ENCODE measurements around the gene C19orf33.
"Not testable (repeated sequence)": the region's sequence is repeated elsewhere in the genome, so short reads cannot be mapped to it uniquely, and the experiment has no call there.

Gene C19orf33

GRCh38 chr19:38303517-38304351 is at the start of gene C19orf33:
Gene C19orf33 (plus strand): TSS chr19:38304251. CDS start chr19:38304262, 11 bp downstream.
- DNase-seq (ENCODE audit: extremely low read depth in 1 of 2, low read depth in 1 of 2) = no peak

DNA sequence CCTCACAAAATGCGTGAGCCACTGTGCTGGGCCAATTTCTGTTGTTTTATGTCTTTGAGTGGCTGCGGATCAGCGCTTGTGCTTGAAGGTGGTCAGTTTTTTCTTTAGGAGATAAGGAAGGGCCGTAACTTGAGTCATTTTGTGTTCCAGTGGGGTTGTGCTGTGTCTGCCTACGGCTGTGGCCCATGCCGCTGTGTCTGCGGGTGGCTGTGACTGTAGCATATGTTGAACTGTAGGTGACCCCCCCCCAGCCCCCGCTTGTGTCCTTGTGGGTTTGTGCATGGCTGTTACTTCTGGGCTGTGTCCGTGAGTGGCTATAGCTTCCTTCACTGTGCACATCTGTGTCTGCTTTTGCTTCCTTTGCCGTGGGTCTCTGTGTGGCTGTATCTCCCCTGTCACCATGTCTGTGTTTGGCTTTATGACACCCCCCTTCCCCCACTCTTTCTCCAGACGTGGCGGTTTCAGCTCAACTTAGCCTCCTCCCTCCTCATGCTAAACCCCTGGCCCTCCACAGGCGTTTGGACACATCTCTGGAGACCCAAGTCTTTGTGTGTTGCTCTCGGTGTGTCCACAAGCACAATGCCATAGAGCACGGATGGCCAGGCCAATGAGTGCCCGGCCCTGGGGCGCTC is 48.6 kb upstream of the C19orf33 start:
- no peak for DNase-seq (ENCODE audit: extremely low read depth in 1 of 2, low read depth in 1 of 2)

GRCh38 chr19:38261942-38262341 is 42.1 kb upstream of the C19orf33 start:
- not testable (repeated sequence) for DNase-seq (ENCODE audit: extremely low read depth in 1 of 2, low read depth in 1 of 2)

DNA sequence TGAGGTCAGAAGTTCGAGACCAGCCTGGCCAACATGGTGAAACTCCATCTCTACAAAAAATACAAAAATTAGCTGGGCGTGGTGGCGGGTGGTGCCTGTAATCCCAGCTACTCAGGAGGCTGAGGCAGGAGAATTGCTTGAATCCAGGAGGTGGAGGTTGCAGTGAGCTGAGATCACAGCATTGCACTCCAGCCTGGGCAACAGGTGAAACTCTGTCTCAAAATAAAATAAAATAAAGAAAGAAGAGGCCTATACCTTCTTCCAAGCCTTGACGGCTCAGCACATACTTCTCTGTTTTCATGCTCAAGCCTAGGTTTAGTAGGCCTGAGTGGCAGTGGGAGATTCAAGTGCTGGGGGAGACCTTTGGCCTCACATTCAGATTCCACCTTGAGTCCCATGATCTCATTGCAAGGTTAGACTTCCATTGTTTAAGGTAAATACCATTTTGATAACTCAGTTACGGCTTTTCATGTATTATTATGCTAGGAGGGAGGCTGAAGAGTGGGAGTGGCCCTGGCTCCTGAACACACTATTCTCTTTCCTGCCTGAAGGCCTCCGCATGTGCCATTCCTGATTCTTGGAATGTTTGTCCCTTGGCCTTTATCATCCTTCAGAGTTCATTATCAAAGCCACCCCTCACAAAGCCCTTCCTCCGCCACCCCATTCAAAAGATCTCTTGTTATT is 41.3 kb upstream of the C19orf33 start:
- DNase-seq (ENCODE audit: extremely low read depth in 1 of 2, low read depth in 1 of 2) = no peak

DNA sequence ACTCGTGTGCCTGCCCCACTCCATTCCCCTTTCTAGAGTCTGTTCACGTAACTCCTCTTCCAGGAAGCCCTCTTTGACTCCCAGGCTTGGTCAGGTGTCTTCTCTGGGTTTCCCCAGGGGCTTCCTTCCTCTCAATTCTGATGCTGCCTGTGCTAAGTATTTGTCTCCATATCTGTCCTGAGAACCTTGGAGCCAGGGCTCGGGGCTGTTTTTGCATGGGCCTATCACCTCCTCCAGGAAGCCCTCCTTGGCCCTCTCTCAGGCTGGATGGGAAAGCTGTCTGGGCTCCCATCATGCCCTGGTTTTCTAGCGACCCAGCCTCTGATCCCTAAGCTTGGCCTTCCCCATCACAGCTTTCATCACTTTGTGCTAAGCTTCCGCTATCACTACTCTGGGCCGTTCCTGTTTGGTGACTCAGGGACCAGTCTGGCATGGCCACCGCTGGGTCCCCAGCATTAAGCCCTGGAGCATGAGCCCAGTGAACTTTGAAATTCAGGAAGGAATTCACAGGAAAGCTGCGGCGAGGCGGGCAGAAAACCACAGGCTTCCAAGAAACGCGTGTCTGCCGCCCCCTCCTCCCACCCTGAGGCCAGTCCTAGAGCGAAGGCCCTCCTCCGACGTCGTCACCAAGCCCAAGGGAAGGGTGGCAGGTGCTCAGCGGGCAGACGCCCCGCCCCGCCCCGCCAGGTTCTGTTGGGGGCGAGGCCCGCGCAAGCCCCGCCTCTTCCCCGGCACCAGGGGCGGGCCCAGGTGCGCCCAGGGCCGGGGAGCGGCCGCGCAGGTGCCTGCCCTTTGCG is 40.2 kb upstream of the C19orf33 start:
- peak; percentile 39 to 81 for DNase-seq (ENCODE audit: extremely low read depth in 1 of 2, low read depth in 1 of 2)

- peak in 1 of 2 donors; percentile 29 for DNase-seq (ENCODE audit: extremely low read depth in 1 of 2, low read depth in 1 of 2)
Observed at GRCh38 chr19:38264486-38265212, 39.4 kb upstream of the C19orf33 start, which contains the start of gene SPINT2. Gene SPINT2 (plus strand): TSS chr19:38264573. CDS start chr19:38264893, 320 bp downstream.

DNA sequence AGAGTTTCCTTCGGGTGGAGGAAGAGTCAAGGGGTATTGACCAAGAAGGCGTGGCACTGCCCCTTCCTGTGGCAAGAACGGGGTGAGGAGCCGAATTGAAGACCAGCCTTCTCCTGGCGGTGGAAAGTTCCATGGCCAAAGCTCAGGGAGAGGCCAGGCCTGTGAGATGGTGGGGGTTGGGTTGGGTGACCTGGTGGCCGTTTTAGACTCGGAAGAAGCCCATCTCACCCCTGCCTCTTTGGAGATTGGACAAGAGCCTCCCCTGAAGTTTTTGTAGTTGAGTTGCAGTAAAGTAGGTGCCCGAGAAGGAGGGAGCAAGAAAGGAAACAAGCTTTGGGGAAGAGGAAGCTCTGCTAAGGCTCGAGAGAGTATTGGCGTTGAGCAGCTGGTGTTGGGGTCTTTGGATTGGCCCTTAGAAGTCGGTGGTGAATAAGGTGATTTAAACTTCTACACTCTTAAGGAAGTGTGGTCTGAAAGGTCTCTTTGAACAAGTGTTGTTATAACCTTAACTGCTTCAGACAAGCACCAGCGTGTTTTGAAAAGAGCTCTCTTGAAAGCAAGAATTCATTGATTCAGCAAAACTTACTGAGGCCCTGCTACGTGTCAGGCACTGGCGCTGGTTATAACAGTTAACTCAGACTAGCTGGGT is 38.7 kb upstream of the C19orf33 start:
- DNase-seq (ENCODE audit: extremely low read depth in 1 of 2, low read depth in 1 of 2) = no peak

DNA sequence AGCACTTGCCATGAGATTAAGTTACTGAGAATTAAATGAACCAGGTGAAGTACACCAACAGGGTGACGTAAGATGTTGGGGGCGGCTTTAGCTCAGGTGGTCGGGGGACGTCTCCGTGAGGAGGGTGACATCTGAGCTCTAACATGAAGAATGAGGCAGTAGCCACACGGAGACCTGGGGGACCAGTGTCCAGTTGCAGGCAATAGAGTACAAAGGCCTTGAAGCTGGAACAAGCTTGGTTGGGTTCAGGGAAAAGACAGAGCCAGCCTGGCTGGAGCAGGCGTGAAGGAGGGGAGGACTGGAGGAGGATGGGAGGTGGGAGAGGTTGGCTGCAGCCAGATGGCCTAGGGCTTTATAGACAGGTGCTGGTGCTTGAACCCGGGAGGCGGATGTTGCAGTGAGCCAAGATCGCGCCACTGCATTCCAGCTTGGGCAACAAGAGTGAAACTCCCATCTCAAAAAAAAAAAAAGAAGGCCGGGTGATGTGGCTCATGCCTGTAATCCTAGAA is 38.1 kb upstream of the C19orf33 start:
- no peak for DNase-seq (ENCODE audit: extremely low read depth in 1 of 2, low read depth in 1 of 2)

DNA sequence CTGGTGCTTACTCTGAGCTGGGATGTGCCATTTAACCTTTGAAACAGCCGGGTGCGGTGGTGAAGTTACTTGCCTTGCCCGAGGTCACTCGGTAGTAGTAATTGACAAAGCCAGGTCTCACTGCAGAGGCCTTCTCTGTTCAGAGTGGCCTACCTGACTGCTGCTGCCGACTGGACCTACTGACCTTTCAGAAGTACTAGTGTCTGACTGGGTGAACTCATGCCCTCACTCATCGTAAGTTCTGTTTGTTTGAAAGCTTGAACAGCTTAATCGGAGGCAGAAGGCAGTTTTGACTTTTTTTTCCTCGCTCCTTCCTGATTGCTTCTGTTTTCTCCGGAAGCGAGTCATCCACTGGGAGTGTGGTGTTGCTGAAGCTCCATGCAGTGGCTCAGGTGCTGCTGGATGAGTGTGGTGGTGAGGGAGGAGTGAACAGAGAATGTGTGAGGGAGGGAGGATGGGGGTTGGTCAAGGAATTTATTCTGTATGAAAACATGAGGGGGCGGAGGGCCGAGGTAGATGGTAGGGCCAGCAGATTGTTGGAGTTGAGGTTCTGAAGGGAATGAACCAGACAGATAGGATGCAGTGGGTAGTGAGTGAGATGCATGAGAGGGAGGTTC is 37.0 kb upstream of the C19orf33 start:
- DNase-seq (ENCODE audit: extremely low read depth in 1 of 2, low read depth in 1 of 2) = no peak

GRCh38 chr19:38267761-38268483 is 36.1 kb upstream of the C19orf33 start:
- DNase-seq (ENCODE audit: extremely low read depth in 1 of 2, low read depth in 1 of 2) = no peak

- DNase-seq (ENCODE audit: extremely low read depth in 1 of 2, low read depth in 1 of 2) = no peak
Observed at GRCh38 chr19:38268539-38268938, 35.5 kb upstream of the C19orf33 start.

DNA sequence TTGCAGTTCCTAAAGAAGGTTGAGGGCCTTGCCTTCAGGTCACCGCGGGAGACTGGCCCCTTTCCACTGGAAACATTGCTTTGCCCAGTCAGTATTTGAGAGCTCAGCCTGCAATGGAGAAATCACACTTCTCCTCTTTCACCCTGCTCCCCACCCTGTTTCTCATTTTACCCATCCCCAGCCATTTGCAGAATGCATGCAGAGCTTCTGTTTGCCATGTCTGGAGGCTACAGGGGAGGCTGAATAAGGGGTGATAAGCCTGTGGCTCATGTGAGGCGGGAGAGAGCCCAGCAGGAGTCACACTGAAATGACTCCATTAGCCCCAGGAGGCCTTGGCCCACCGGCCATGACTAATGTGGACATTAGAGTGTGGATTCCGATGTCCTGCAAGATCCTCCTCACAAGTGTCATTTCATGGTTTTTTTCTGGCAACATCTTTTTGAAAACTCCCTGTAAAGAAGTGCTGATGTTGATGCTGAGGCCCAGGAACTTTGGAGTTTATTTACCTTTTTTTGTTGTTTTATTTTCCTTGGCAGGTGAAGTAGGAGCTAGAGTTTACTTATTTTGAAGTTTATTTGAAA is 33.4 kb upstream of the C19orf33 start:
- no peak for DNase-seq (ENCODE audit: extremely low read depth in 1 of 2, low read depth in 1 of 2)

DNA sequence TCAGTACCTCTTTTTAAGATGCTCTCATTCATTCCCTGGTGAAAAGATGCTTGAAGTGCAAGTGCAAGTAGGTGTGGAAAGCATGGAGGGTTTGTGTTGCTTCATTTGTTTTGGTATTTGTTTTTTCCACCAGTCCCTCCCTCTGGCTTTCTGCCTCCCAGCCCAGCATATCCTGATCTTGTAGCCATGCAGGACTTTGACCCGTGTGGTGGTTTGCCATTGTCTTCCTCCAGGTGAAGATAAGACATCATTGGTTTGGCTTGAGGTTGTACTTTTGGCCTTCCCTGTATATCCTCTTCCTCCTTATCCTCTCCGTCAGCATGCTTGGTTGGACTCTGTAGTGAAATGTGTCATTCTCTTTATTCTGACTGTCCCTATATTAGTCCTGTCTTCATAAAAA is 30.6 kb upstream of the C19orf33 start:
- DNase-seq (ENCODE audit: extremely low read depth in 1 of 2, low read depth in 1 of 2) = no peak

DNA sequence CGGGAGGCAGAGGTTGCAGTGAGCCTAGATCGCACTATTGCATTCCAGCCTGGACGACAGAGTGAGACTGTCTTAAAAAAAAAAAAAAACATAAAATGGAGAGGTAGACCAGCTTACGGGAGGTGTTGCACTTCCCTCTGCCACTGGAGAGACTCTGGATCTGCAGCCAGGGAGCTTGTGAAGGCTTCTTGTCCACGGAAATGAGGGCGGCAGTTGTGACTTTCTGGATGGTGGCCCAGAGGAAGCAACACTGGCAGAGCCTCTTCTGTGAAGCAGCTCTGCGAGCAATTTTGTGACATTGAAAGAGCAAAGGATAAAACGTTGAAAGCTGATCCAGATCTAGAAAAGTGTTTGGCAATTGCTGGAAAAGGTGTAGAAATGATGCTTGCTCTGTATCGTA is 29.3 kb upstream of the C19orf33 start:
- no peak for DNase-seq (ENCODE audit: extremely low read depth in 1 of 2, low read depth in 1 of 2)

DNA sequence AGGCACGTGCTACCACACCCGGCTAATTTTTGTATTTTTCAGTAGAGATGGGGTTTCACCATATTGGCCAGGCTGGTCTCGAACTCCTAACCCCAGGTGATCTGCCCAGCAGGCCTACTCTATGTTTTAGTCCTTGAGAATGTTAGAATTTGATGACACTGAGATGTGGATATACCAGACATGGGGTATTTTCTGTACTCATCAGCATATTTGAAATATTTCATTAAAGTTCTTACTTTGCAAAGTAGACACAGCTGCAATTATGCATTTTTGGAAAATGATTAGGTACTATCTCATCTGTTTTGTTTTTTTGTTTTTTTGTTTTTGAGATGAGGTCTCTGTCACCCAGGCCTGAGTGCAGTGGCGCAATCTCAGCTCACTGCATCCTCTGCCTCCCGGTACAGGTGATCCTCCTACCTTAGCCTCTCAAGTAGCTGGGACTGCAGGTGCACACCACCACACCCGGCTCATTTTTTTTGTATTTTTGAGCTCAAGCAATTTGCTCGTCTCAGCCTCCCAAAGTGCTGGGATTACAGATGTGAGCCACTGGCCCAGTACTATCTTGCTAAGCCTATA is 27.0 kb upstream of the C19orf33 start:
- no peak for DNase-seq (ENCODE audit: extremely low read depth in 1 of 2, low read depth in 1 of 2)

DNA sequence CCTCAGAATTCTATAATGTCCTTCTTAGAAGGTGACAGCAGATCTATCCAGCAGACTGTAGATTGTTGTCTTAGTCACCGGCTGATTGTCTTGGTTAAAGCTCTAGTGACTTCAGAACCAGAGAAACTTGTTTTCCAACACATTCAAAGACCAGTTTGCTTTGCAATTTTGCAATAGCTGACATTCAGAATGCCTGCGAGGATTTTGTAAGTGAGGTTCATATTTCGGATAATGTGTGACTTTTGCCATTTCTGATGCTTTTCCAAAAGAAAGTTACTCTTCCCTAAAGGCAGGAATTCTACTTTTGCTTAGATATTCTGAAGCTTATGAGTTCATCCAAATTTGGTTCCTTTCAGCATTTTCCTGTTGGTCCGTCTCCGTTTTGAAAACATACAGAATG is 26.5 kb upstream of the C19orf33 start:
- no peak for DNase-seq (ENCODE audit: extremely low read depth in 1 of 2, low read depth in 1 of 2)

GRCh38 chr19:38277969-38278680 is 25.9 kb upstream of the C19orf33 start:
- DNase-seq (ENCODE audit: extremely low read depth in 1 of 2, low read depth in 1 of 2) = no peak

All from stimulated activated CD8-positive, alpha-beta memory T cell treated with anti-CD3 and anti-CD28 coated beads, Interleukin-7, amount 100 ng/mL, for 48 hours (primary cell).